ENCODE results near the gene SPTB. TPM values are rescaled to one million over a fixed set of nuclear protein-coding genes. Genes with fewer than 3 reads are reported as not detected.

Gene SPTB
- total RNA-seq, 1 donor from 2014 or later: 79.4 TPM

- ATAC-seq: no peak
- no peak for DNase-seq (ENCODE audit: missing footprints)
- intact Hi-C loops (cut with DNase I): no loop called here
Observed at GRCh38 chr14:64891839-64892375, 12.2 kb upstream of the SPTB start.

- no peak for ATAC-seq
- intact Hi-C loops (cut with DNase I): no loop called here
- no peak for DNase-seq (ENCODE audit: missing footprints)
Observed at GRCh38 chr14:64891173-64891838, 11.6 kb upstream of the SPTB start.

GRCh38 chr14:64889352-64889751, 9.6 kb upstream of the SPTB start:
- intact Hi-C loops (cut with DNase I): loop anchor here (10.0 kb wide), 1 partner anchor 215 kb away; no protein-coding TSS in a partner anchor
- no peak for DNase-seq (ENCODE audit: missing footprints)
- no peak for ATAC-seq

GRCh38 chr14:64885559-64885958, 5.9 kb upstream of the SPTB start:
- ATAC-seq (no peak), DNase-seq (ENCODE audit: missing footprints) (no peak)
- intact Hi-C loops (cut with DNase I): loop anchor here (10.0 kb wide), 1 partner anchor 211 kb away; no protein-coding TSS in a partner anchor

GRCh38 chr14:64880221-64881121, 764 bp upstream of the SPTB start:
- ATAC-seq: peak; percentile 64
- intact Hi-C loops (cut with DNase I): loop anchor here (1.0 to 10.0 kb wide), 3 partner anchors 39 to 206 kb away; no protein-coding TSS in a partner anchor
- DNase-seq (ENCODE audit: missing footprints): peak; percentile 66

- peak; percentile 60 for DNase-seq (ENCODE audit: missing footprints)
- ATAC-seq: peak; percentile 24
- intact Hi-C loops (cut with DNase I): no loop called here
Observed at GRCh38 chr14:64878837-64879634, 671 bp downstream of the SPTB start.

GRCh38 chr14:64877846-64878245, 1.9 kb downstream of the SPTB start:
- DNase-seq (ENCODE audit: missing footprints) (no peak), ATAC-seq (no peak)

GRCh38 chr14:64875350-64875749, 4.4 kb downstream of the SPTB start:
- intact Hi-C loops (cut with DNase I): no loop called here
- ATAC-seq: no peak
- DNase-seq (ENCODE audit: missing footprints): no peak

More at GRCh38 chr14:64877846-64878245, 1.9 kb downstream of the SPTB start:
- intact Hi-C loops (cut with DNase I): no loop called here

GRCh38 chr14:64873506-64874219, 6.0 kb downstream of the SPTB start:
- ATAC-seq: no peak
- intact Hi-C loops (cut with DNase I): no loop called here
- DNase-seq (ENCODE audit: missing footprints): no peak

- ATAC-seq (no peak), DNase-seq (ENCODE audit: missing footprints) (no peak)
- intact Hi-C loops (cut with DNase I): no loop called here
Observed at GRCh38 chr14:64871344-64871743, 8.4 kb downstream of the SPTB start.

GRCh38 chr14:64870160-64870559, 9.5 kb downstream of the SPTB start:
- intact Hi-C loops (cut with DNase I): no loop called here
- no peak for ATAC-seq

GRCh38 chr14:64868841-64869240, 10.9 kb downstream of the SPTB start:
- intact Hi-C loops (cut with DNase I): no loop called here
- ATAC-seq (no peak), DNase-seq (ENCODE audit: missing footprints) (no peak)

More at GRCh38 chr14:64870160-64870559, 9.5 kb downstream of the SPTB start:
- DNase-seq (ENCODE audit: missing footprints): no peak

GRCh38 chr14:64868379-64868778, 11.3 kb downstream of the SPTB start:
- DNase-seq (ENCODE audit: missing footprints): no peak
- intact Hi-C loops (cut with DNase I): no loop called here
- peak; percentile 31 for ATAC-seq

GRCh38 chr14:64867182-64867581, 12.5 kb downstream of the SPTB start:
- ATAC-seq: no peak
- intact Hi-C loops (cut with DNase I): no loop called here
- no peak for DNase-seq (ENCODE audit: missing footprints)

GRCh38 chr14:64865992-64866391, 13.7 kb downstream of the SPTB start:
- intact Hi-C loops (cut with DNase I): no loop called here
- ATAC-seq (no peak), DNase-seq (ENCODE audit: missing footprints) (no peak)

GRCh38 chr14:64865109-64865508, 14.6 kb downstream of the SPTB start:
- no peak for DNase-seq (ENCODE audit: missing footprints)
- intact Hi-C loops (cut with DNase I): no loop called here

GRCh38 chr14:64864258-64864657, 15.4 kb downstream of the SPTB start:
- DNase-seq (ENCODE audit: missing footprints): no peak
- intact Hi-C loops (cut with DNase I): no loop called here
- no peak for ATAC-seq

More at GRCh38 chr14:64865109-64865508, 14.6 kb downstream of the SPTB start:
- ATAC-seq: no peak

- intact Hi-C loops (cut with DNase I): no loop called here
Observed at GRCh38 chr14:64861916-64862315, 17.8 kb downstream of the SPTB start.

More at GRCh38 chr14:64861916-64862315, 17.8 kb downstream of the SPTB start:
- no peak for DNase-seq (ENCODE audit: missing footprints)
- ATAC-seq: no peak

Measured in Right ventricle myocardium inferior (tissue), 1 donor.